Lung (tissue), 12 donors: ENCODE data around the gene ALDOB. TPM values are rescaled to one million over a fixed set of nuclear protein-coding genes. Genes with fewer than 3 reads are reported as not detected.
"Not testable (repeated sequence)": the region's sequence is repeated elsewhere in the genome, so short reads cannot be mapped to it uniquely, and the experiment has no call there.

Source experiments
- ATAC-seq: fragments of 200-7000 bp; cut with Tn5 transposase; one replicate; pipeline ENCODE4 v1.9.1; 2020; ENCODE audit warnings: moderate number of reproducible peaks; ENCODE audit not compliant: insufficient read depth, low FRiP score
- DNase-seq, 3 donors: peaks; one replicate each; pipeline ENCODE4 v3.0.0-alpha.2; 2013 to 2017
- H3K27ac ChIP-seq, 2 donors: one replicate each; pipeline ENCODE4 v1.5.1; 2013; ENCODE audit warnings: mild to moderate bottlenecking in 2 of 2, moderate library complexity in 2 of 2, control low read depth in 1 of 2, inconsistent platforms in 1 of 2, low read depth in 1 of 2, low read length in 1 of 2
- H3K27me3 ChIP-seq, 3 donors: one replicate each; pipeline ENCODE4 v1.5.1; 2013; ENCODE audit warnings: low read length in 2 of 3; ENCODE audit not compliant: control insufficient read depth in 3 of 3, insufficient read depth in 3 of 3
- H3K36me3 ChIP-seq, 4 donors: one replicate each; pipeline ENCODE4 v1.5.1; 2013; ENCODE audit warnings: low read length in 4 of 4, mild to moderate bottlenecking in 1 of 4, moderate library complexity in 1 of 4; ENCODE audit not compliant: control insufficient read depth in 4 of 4, insufficient read depth in 4 of 4
- H3K4me1 ChIP-seq, 5 donors: one replicate each; pipeline ENCODE4 v1.5.1; 2013; ENCODE audit warnings: low read length in 5 of 5, mild to moderate bottlenecking in 2 of 5, moderate library complexity in 1 of 5; ENCODE audit not compliant: control insufficient read depth in 5 of 5, insufficient read depth in 5 of 5
- H3K4me3 ChIP-seq: one replicate; pipeline ENCODE4 v1.5.1; 2013; ENCODE audit warnings: mild to moderate bottlenecking, control low read depth, moderate library complexity
- H3K9ac ChIP-seq, 2 donors: one replicate each; pipeline ENCODE4 v1.5.1; 2013; ENCODE audit warnings: low read length in 2 of 2, control low read depth in 1 of 2; ENCODE audit not compliant: insufficient read depth in 1 of 2
- H3K9me3 ChIP-seq, 4 donors: one replicate each; pipeline ENCODE4 v1.5.1; 2013; ENCODE audit warnings: low read length in 3 of 4, mild to moderate bottlenecking in 1 of 4, moderate library complexity in 1 of 4; ENCODE audit not compliant: control insufficient read depth in 4 of 4, insufficient read depth in 3 of 4
- CTCF ChIP-seq: IDR thresholded peaks from 2 replicates; pipeline ENCODE4 v1.5.1; 2012; ENCODE audit warnings: mild to moderate bottlenecking; ENCODE audit errors: control extremely low read depth, extremely low read depth
- WGBS, 2 donors: extraction: QIAGEN DNeasy Blood & Tissue Kit; methylation state at CpG; one replicate each; pipeline ENCODE4 v1.1.7; 2013; 5-methylcytosine and 5-hydroxymethylcytosine counted together
- polyA plus RNA-seq, 2 donors: library from polyadenylated mRNA; stranded (reverse); fragments of 200-250 nt; gene quantifications; one replicate each; pipeline ENCODE4 v1.2.1, GENCODE V29; 2013
- total RNA-seq, 2 donors: library from RNA; depleted of rRNA in 1 of 2; stranded (reverse); fragments of >200 nt in 1 of 2; gene quantifications; one replicate each; pipeline ENCODE4 v1.2.1, GENCODE V29; 2014 to 2021
- donor health status: control.
- donor health status: control.
- donor health status: Bipolar disorder and iron deficiency.
- donor health status: healthy.
- donor health status: DM: yes; HTN: yes; CAD: no.

The ALDOB gene
- total and polyA plus RNA-seq, 4 donors, result 0.06 to 1.1 (median 0.09) TPM; not detected in 1

GRCh38 chr9:101393135-101393534, 42.4 kb downstream of the ALDOB start:
- no peak overlapping the region for H3K27ac ChIP-seq
- H3K4me1 ChIP-seq, result peaks cover 0 to 7% (median 0%) of the 10 kb centered on the region in 5 donors
- ATAC-seq (no peak), DNase-seq (no peak)
- TF ChIP-seq CTCF, result no peak
- H3K4me3 ChIP-seq, result no peak overlapping the region
- 96 to 99% methylated on average over 3 of the region's 3 CpGs for WGBS, 2 donors
- no peaks in the 10 kb centered on the region for H3K27me3 ChIP-seq
- H3K9me3 ChIP-seq, result peaks cover 0 to 2% (median 0%) of the 10 kb centered on the region in 4 donors
- H3K36me3 ChIP-seq, result peaks cover 0 to 14% (median 8%) of the 10 kb centered on the region in 4 donors
- no peak overlapping the region for H3K9ac ChIP-seq

GRCh38 chr9:101388507-101388993, 47.0 kb downstream of the ALDOB start:
- TF ChIP-seq CTCF, result no peak
- DNase-seq (no peak), ATAC-seq (peak; percentile 34)
- peaks cover 0 to 2% (median 0%) of the 10 kb centered on the region in 4 donors for H3K9me3 ChIP-seq
- H3K4me3 ChIP-seq, result no peak overlapping the region
- no peaks in the 10 kb centered on the region for H3K27me3 ChIP-seq
- peaks cover 0 to 15% (median 3%) of the 10 kb centered on the region in 4 donors for H3K36me3 ChIP-seq
- WGBS, 2 donors, result 80 to 94% methylated on average over 2 of the region's 2 CpGs
- H3K4me1 ChIP-seq, result peaks cover 0 to 4% (median 0%) of the 10 kb centered on the region in 5 donors
- H3K27ac ChIP-seq, result no peak overlapping the region
- no peak overlapping the region for H3K9ac ChIP-seq

- no peaks in the 10 kb centered on the region for H3K27me3 ChIP-seq
- no peak for TF ChIP-seq CTCF
- H3K9me3 ChIP-seq, result peaks cover 0 to 2% (median 0%) of the 10 kb centered on the region in 4 donors
- 55 to 60% methylated on average over 6 of the region's 6 CpGs for WGBS, 2 donors
- peaks cover 0 to 15% (median 2%) of the 10 kb centered on the region in 4 donors for H3K36me3 ChIP-seq
- no peak overlapping the region for H3K27ac ChIP-seq
- peak; percentile 75 for ATAC-seq
- no peak overlapping the region for H3K9ac ChIP-seq
- no peak overlapping the region for H3K4me3 ChIP-seq
- DNase-seq, result peak in 2 of 3 donors; percentile 36 to 58
- H3K4me1 ChIP-seq, result peaks cover 0 to 4% (median 0%) of the 10 kb centered on the region in 5 donors
These were observed 47.6 kb downstream of the ALDOB start for GRCh38 chr9:101387871-101388506.

GRCh38 chr9:101384873-101385536, 50.6 kb downstream of the ALDOB start, which contains the start of gene BAAT:
TSS of gene BAAT (minus strand) at chr9:101385006. CDS start at chr9:101371404, 13,602 bp downstream.
- H3K27me3 ChIP-seq, H3K27ac ChIP-seq, H3K36me3 ChIP-seq, H3K9me3 ChIP-seq, H3K9ac ChIP-seq, DNase-seq, H3K4me3 ChIP-seq, ATAC-seq, H3K4me1 ChIP-seq: not testable (repeated sequence)
- WGBS, 2 donors, result 96% methylated on average over 11 of the region's 11 CpGs
